RWPE2 (cell line): ENCODE data around the gene ANG.

ENCODE experiments used
- ATAC-seq: fragments of 200-7000 bp; cut with Tn5 transposase; 3 replicates; pipeline ENCODE4 v1.9.1; 2021; ENCODE audit warnings: low read depth
- DNase-seq: peaks from one replicate; pipeline ENCODE4 v3.0.0-alpha.2; 2020; ENCODE audit warnings: low spot score
- H3K27ac ChIP-seq: fragments of 450-650 bp; 2 replicates; pipeline ENCODE4 v1.5.1; 2017; ENCODE audit warnings: mild to moderate bottlenecking; ENCODE audit not compliant: poor library complexity, severe bottlenecking
- H3K27me3 ChIP-seq: fragments of 250-450 bp; sonication (Bioruptor Pico); 2 replicates; pipeline ENCODE4 v1.5.1; 2021; ENCODE audit warnings: mild to moderate bottlenecking, moderate library complexity; ENCODE audit not compliant: insufficient read depth, poor library complexity, severe bottlenecking
- H3K36me3 ChIP-seq: fragments of 250-450 bp; sonication (Bioruptor Pico); 2 replicates; pipeline ENCODE4 v1.5.1; 2020; ENCODE audit warnings: low read depth, mild to moderate bottlenecking, moderate library complexity
- H3K4me1 ChIP-seq: fragments of 250-450 bp; sonication (Bioruptor Pico); 2 replicates; pipeline ENCODE4 v1.5.1; 2021; ENCODE audit warnings: mild to moderate bottlenecking, moderate library complexity; ENCODE audit not compliant: insufficient read depth, poor library complexity, severe bottlenecking
- H3K4me3 ChIP-seq: fragments of 250-450 bp; sonication (Bioruptor Pico); 2 replicates; pipeline ENCODE4 v1.5.1; 2021; ENCODE audit warnings: mild to moderate bottlenecking, moderate library complexity; ENCODE audit not compliant: severe bottlenecking
- H3K9me3 ChIP-seq: fragments of 250-450 bp; sonication (Bioruptor Pico); 2 replicates; pipeline ENCODE4 v1.5.1; 2021; ENCODE audit warnings: mild to moderate bottlenecking, moderate library complexity; ENCODE audit not compliant: severe bottlenecking
- CTCF ChIP-seq: fragments of 450-650 bp; IDR thresholded peaks from one replicate; pipeline ENCODE4 v1.5.1; 2017; ENCODE audit warnings: mild to moderate bottlenecking, moderate library complexity; ENCODE audit not compliant: poor library complexity, severe bottlenecking

ANG gene

GRCh38 chr14:20687362-20688166 is 1.0 kb upstream of the ANG start:
- ATAC-seq: no peak
- Histone ChIP-seq H3K27ac (no peak overlapping the region), H3K4me1 (no peaks in the 10 kb centered on the region), H3K27me3 (no peaks in the 10 kb centered on the region), H3K36me3 (no peaks in the 10 kb centered on the region), H3K9me3 (no peaks in the 10 kb centered on the region), H3K4me3 (no peak overlapping the region)
- no peak for TF ChIP-seq CTCF
- DNase-seq: no peak

GRCh38 chr14:20690848-20691640 is 2.5 kb downstream of the ANG start:
- H3K36me3 ChIP-seq: no peaks in the 10 kb centered on the region
- H3K27me3 ChIP-seq: no peaks in the 10 kb centered on the region
- no peak overlapping the region for H3K27ac ChIP-seq
- TF ChIP-seq CTCF: peak; percentile 95
- ATAC-seq (peak; percentile 91), DNase-seq (no peak)
- no peaks in the 10 kb centered on the region for H3K4me1 ChIP-seq
- peak overlapping the region; percentile 9 for H3K4me3 ChIP-seq
- no peaks in the 10 kb centered on the region for H3K9me3 ChIP-seq

GRCh38 chr14:20692116-20692751 is 3.7 kb downstream of the ANG start:
- no peak for DNase-seq
- no peaks in the 10 kb centered on the region for H3K36me3 ChIP-seq

DNA sequence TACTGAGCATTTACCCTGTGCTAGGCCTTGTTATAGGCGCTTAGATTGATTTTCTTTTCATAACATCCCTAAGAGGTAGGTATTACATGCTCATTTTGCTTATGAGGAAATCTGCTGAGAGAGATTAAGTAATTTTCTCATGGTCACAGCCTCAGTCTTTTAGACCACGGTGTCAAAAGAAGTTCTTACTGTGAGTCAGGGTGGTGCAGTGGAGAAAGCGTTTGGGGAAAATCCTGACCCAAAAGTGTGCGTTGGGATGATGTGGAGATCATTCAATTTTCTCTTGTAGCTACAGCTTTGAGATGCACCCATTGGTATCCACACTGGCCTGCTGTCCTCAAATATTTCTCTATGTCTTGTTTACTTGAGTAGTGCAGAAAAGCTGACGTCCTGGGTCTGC is 8.2 kb downstream of the ANG start:
- Histone ChIP-seq H3K4me3 (no peak overlapping the region), H3K36me3 (no peaks in the 10 kb centered on the region), H3K27me3 (no peaks in the 10 kb centered on the region), H3K4me1 (no peaks in the 10 kb centered on the region), H3K27ac (no peak overlapping the region), H3K9me3 (no peaks in the 10 kb centered on the region)
- ATAC-seq: no peak
- TF ChIP-seq CTCF: no peak
- no peak for DNase-seq

More at GRCh38 chr14:20692116-20692751, 3.7 kb downstream of the ANG start:
- Histone ChIP-seq H3K27ac (no peak overlapping the region), H3K9me3 (no peaks in the 10 kb centered on the region), H3K4me3 (no peak overlapping the region), H3K4me1 (no peaks in the 10 kb centered on the region), H3K27me3 (no peaks in the 10 kb centered on the region)
- ATAC-seq: no peak
- TF ChIP-seq CTCF: no peak
